ELR (cell line): ENCODE measurements around the gene PIP4K2A.
"Not testable (repeated sequence)": the region's sequence is repeated elsewhere in the genome, so short reads cannot be mapped to it uniquely, and the experiment has no call there.

Experiments
- DNase-seq: peaks from one replicate; pipeline ENCODE4 v3.0.0-alpha.2; 2015; ENCODE audit warnings: low read depth

The PIP4K2A gene

GRCh38 chr10:22719406-22720042, 5.1 kb upstream of the PIP4K2A start:
- DNase-seq = no peak

DNA sequence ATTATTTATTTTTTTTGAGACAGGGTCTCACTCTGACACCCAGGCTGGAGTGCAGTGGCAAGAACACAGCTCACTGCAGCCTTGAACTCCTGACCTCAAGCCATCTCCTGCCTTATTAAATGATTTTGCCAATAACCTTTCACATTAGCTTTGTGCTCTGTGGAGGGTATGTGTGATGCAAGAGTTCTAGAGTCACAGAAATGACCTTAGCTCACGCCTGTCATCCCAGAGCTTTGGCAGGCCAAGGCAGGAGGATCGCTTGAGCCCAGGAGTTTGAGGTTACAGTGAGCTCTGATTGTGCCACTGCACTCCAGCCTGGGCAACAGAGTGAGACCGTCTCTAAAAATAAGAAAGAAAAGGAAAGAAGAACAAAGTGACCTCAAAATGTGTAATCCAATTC, 4.3 kb upstream of the PIP4K2A start:
- DNase-seq = not testable (repeated sequence)

GRCh38 chr10:22717728-22718127, 3.4 kb upstream of the PIP4K2A start:
- DNase-seq = no peak

DNA sequence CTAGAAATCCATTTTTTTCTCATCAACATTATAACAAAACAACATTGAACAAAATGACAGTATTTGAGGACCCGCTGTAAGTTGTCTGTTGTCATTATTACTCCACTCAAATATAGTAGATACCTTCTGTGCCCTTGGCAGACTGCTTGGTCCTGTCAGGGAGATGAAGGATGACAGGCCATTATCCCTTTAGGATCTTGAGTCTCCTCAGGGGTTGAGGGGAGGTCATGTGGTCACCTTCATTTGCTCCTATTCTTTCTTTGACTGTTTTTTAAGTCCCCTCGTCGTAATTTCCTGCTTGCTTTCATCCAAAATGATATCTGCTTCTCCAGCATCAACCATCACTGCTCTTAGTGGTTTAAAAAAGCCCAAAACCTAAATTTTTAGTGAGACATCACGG, 2.6 kb upstream of the PIP4K2A start:
- no peak for DNase-seq

GRCh38 chr10:22715290-22715625, 880 bp upstream of the PIP4K2A start:
- no peak for DNase-seq

GRCh38 chr10:22713853-22714478, 412 bp downstream of the PIP4K2A start:
- DNase-seq = peak; percentile 41

- DNase-seq = peak; percentile 47
Measured at GRCh38 chr10:22712956-22713852, 1.2 kb downstream of the PIP4K2A start.

GRCh38 chr10:22712211-22712955, 2.0 kb downstream of the PIP4K2A start:
- DNase-seq = peak; percentile 43

DNA sequence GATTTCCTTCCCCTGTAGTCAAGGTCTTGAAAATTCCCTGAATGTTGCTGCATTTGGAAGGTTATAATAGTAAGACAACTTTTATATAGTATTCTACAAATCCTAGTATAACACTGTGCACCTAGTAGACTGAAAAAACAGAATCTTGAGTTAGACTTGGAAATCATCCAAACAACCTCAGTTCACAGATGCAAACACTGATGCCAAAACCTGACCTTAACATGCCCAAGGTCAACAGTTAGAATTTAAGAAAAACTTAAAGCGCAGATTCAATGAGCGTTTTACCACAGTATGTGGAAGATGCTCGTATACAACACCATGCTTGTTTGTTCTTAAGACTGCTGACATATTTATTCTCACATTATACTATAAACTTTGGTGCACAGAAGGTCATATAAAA, 3.0 kb downstream of the PIP4K2A start:
- no peak for DNase-seq

DNA sequence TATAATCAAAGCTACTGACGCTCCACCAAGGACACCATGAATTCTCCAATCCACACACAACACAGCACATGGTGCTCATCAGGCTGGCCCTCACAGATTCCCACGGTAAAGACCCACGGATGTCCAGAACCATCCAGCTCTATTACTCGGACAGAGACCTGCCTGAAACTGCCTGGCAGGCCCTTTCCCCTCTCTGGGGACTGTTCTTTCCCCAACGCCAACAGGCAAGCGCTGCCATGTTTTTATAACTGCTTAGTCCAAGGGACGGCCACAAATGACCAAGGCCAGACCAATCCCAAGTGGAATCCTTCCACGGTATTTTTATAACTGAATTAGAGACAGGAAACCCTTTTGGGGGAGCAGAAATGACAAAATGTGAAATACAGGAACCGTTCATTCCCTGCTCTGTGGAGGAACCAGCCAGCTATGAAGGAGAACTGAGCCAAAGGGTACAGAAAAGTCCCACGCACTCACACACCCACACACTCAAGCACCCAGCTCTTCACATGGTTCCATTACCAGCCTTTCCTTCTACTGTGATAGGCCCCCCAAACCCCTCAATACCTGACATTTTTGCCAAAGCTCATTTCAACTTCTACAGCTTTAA, 4.1 kb downstream of the PIP4K2A start:
- no peak for DNase-seq

DNA sequence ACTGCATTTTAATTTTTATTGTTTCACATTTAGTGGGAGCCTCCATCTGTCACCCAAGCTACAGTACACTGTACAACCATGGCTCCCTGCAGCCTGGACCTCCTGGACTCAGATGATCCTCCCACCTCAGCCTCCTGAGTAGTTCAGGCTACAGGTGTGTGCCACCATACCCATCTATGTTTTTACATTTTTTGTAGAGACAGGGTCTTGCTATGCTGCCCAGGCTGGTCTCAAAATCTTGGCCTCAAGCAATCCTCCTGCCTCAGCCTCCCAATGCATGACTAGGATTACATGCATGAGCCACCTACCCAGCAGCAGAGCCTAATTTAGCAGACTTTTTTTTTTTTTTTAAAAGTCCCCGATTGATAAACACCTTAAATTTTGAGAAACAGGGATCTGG, 5.6 kb downstream of the PIP4K2A start:
- DNase-seq = no peak

GRCh38 chr10:22705527-22705926, 8.9 kb downstream of the PIP4K2A start:
- no peak for DNase-seq

DNA sequence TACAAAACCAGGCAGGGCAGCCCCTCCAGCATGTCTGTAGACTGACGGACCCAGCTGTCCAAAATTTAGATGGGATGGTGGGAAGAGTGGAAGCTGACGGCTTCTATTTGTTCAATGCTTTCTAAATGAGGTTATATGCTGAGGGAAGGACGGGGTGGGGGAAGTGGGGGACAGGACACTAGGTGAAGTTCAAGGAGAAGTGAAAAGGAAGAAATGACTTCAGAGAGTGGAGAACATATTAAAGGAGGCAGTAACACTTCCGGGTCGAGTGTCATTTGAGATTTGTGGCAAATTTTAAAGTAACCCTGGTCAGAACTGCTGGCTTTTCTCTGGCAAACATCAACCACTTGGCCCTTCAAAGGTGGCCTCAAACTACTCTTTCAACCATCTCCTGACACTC, 9.4 kb downstream of the PIP4K2A start:
- DNase-seq = no peak

DNA sequence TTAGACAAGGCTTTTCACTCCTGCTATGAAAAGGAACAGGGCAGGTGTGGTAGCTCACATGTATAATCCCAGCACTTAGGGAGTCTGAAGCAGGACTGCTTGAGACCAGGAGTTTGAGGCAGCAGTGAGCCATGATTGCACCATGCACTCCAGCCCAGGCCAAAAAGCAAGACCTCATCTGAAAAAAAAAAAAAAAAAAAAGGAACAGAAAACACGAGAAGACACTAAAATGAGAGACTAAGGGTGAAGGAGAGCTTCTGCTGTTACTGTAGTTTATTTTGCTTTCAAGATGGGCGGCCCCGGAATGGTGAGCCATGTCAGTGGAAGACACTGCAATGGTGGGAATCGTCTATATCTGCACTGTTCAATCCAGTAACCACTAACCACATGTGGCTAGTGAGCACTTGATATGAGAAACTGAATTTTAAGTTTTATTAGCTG, 9.9 kb downstream of the PIP4K2A start:
- DNase-seq = no peak

- DNase-seq = no peak
Measured at GRCh38 chr10:22702348-22702747, 12.0 kb downstream of the PIP4K2A start.

DNA sequence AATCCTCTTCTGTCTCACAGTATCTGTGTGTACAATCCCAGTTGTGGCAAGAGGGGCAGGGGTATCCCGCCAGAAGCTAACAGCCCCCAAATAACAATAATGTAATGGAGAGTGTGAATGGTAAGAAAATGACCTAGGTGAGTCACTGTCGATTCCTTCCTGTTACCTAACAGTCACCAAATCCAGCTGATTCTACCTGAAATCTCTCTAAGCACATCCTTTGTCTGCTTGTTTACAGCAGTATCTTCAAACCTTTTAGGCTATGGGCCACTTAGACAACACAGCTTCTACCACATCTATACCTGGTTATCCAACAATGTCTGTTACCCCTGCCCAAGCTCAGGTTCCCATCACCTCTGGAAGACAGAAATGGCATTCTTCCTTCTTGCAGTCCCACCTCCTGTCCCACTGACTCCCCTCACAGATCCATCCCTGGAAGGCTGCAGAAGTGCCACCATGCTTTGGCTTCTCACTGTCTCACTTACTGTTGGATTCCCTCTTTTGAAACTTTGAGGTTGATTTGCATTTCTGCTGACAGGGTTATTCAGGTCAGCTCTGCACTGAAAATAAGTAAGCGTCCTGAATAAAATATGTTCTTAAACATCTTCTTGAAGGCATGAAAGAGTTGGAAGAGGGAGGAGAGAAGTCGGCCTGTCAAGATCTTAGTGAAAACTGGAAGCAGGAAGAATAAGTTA, 13.1 kb downstream of the PIP4K2A start:
- DNase-seq = no peak

- no peak for DNase-seq
Measured at GRCh38 chr10:22700489-22700888, 13.9 kb downstream of the PIP4K2A start.

GRCh38 chr10:22699976-22700375, 14.4 kb downstream of the PIP4K2A start:
- no peak for DNase-seq

DNA sequence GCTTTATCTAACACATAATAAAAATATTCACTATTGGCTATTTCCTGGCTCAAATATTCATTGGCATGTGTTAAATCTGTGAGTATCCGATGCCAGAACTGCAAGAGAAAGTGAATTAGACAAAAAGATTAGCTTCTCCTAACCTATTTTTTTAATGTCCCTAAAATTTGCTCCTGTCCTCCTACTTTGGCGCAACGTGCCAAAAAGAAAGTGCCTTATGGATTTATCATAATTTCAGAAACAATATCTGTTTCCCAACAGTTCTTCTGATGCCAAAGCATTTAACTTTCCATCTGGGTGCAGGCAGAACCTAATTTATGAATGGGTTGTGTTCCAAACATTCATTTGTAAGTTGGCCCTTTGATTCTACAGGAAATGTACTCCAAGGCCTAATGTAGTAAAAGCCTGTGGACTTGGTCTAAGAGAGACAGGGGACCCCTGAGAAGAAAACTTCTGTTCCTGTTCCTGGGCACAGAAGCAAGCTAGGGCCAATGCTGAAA, 15.4 kb downstream of the PIP4K2A start:
- no peak for DNase-seq

DNA sequence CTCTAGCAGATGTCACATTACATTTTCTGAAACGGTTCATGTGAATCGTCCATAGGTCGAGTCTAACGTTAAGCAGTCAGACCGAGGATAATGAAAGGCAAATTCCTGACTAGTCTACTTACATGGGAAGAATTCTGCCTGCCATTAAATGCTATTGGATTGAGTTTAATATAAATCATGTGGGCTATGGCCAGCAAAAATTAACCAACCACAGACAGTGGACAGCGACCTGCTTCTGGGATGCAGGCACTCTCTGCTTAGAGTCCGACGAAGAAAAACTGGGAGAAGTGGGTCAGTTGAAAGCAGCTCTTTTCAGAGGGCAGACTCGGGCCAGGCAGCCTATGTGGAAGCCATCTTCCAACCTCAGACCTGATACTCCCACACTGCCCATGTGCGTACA, 16.6 kb downstream of the PIP4K2A start:
- no peak for DNase-seq

DNA sequence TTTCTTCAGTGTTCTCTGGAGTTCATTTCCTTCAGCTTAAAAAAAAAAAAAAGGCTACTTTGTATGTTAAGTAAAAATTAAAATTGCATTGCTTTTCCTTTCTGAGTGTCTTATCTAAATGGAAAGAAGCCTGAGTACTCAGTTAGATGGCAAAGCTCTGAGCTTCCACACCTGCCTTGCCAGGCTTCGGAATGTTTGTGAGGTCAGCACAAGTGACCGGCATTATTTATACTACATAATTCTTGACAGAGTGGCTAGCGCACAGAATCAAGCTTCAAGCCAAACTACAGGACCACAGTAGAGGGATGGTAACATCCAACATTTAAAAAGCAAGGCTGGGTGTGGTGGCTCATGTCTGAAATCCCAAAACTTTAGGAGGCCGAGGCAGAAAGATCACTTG, 17.3 kb downstream of the PIP4K2A start:
- DNase-seq = no peak
